A549 (cell line): Measurements from ENCODE around the gene GNG12. TPM values are rescaled to one million over a fixed set of nuclear protein-coding genes. Genes with fewer than 3 reads are reported as not detected.
A peak's percentile ranks its signal among the peaks of the same experiment; 100 is the strongest.

Source experiments
- ATAC-seq, 2 experiments: fragments of 200-7000 bp in 1 of 2; fragments of >200 bp in 1 of 2; cut with Nextera tagmentation in 1 of 2; cut with Tn5 transposase in 1 of 2; 3 replicates each; pipeline versions ENCODE4 v1.8.0 to v1.9.1; 2018 to 2020; ENCODE audit warnings: mild to moderate bottlenecking in 1 of 2, moderate library complexity in 1 of 2
- CTCF ChIA-PET: fragments of 300-600 bp; sonication (Branson Sonifier 250); formaldehyde crosslinking; extraction: SDS; loops from one replicate; lab custom pipeline; 2021; ENCODE audit warnings: antibody characterized with exemption, inconsistent platforms; lab: Yijun Ruan, JAX
- POLR2A ChIA-PET: fragments of 350-600 bp; formaldehyde crosslinking; extraction: SDS; loops from one replicate; lab custom pipeline; 2021; ENCODE audit warnings: antibody characterized with exemption, inconsistent platforms; lab: Yijun Ruan, JAX
- DNase-seq, 2 experiments: peaks; one replicate each; pipeline versions ENCODE4 v3.0.0 to v3.0.0-alpha.2; 2011 to 2016; ENCODE audit warnings: low read depth in 1 of 2, low spot score in 1 of 2
- FAIRE-seq: peaks from 2 replicates; lab custom pipeline; 2011; peaks lifted over from hg19 to GRCh38; lab: Jason Lieb, UNC
- H3K27ac ChIP-seq, 2 experiments: fragments of >200 bp; sonication (Bioruptor Twin); formaldehyde crosslinking; 3 replicates each; pipeline ENCODE4 v1.5.1; 2016 to 2017
- H3K4me1 ChIP-seq: fragments of >200 bp; sonication (Bioruptor Twin); formaldehyde crosslinking; 3 replicates; pipeline ENCODE4 v1.6.1; 2016
- H3K4me2 ChIP-seq: fragments of >200 bp; sonication (Bioruptor Twin); formaldehyde crosslinking; 3 replicates; pipeline ENCODE4 v1.6.1; 2016
- H3K4me3 ChIP-seq: fragments of >200 bp; sonication (Bioruptor Twin); formaldehyde crosslinking; 3 replicates; pipeline ENCODE4 v1.5.1; 2016
- H3K9me3 ChIP-seq: fragments of >200 bp; sonication (Bioruptor Twin); formaldehyde crosslinking; 3 replicates; pipeline ENCODE4 v1.6.1; 2016
- CBX2 ChIP-seq: fragments of 200-600 bp; sonication (generic); IDR thresholded peaks from 2 replicates; pipeline ENCODE4 v1.6.1; 2016; ENCODE audit warnings: low read depth, mild to moderate bottlenecking, borderline replicate concordance
- FOSL2 ChIP-seq, 2 experiments: fragments of 450-650 bp in 1 of 2; fragments of >200 bp in 1 of 2; sonication (Bioruptor Twin) in 1 of 2; formaldehyde crosslinking; IDR thresholded peaks; 2 replicates each; pipeline versions ENCODE4 v1.5.0 to v1.6.1; 2016 to 2020; ENCODE audit warnings: mild to moderate bottlenecking in 1 of 2, moderate library complexity in 1 of 2
- HOXB5 ChIP-seq: fragments of 250-450 bp; sonication (Bioruptor Pico); IDR thresholded peaks from 2 replicates; pipeline ENCODE4 v1.5.0; 2020; ENCODE audit warnings: mild to moderate bottlenecking, moderate library complexity
- JUN ChIP-seq, 2 experiments: fragments of >200 bp; sonication (Bioruptor Twin); formaldehyde crosslinking; IDR thresholded peaks; 2 replicates in 1 of 2; 3 replicates in 1 of 2; pipeline ENCODE4 v1.6.1; 2016 to 2017
- MYC ChIP-seq: IDR thresholded peaks from 2 replicates; pipeline ENCODE4 v1.6.1; 2012; ENCODE audit warnings: mild to moderate bottlenecking, inconsistent platforms, low read length, improper control_type of control experiment, borderline replicate concordance
- POLR2A ChIP-seq: IDR thresholded peaks from 2 replicates; pipeline ENCODE4 v1.6.1; 2012; ENCODE audit warnings: mild to moderate bottlenecking, low read length
- POLR2AphosphoS2 ChIP-seq: conservative IDR thresholded peaks from 2 replicates; pipeline ENCODE4 v1.6.1; 2012; ENCODE audit warnings: low read length, improper control_type of control experiment, inconsistent platforms
- RAD21 ChIP-seq, 2 experiments: fragments of >200 bp in 1 of 2; sonication (Bioruptor Twin) in 1 of 2; formaldehyde crosslinking in 1 of 2; IDR thresholded peaks in 1 of 2; conservative IDR thresholded peaks in 1 of 2; 2 replicates in 1 of 2; 3 replicates in 1 of 2; pipeline ENCODE4 v1.6.1; 2012 to 2018; ENCODE audit warnings: inconsistent platforms in 1 of 2
- RFX5 ChIP-seq: fragments of 450-650 bp; IDR thresholded peaks from 2 replicates; pipeline ENCODE4 v1.7.1; 2014; ENCODE audit warnings: antibody characterized with exemption, mild to moderate bottlenecking, moderate library complexity
- RNF2 ChIP-seq: fragments of 200-600 bp; sonication (generic); IDR thresholded peaks from 2 replicates; pipeline ENCODE4 v1.6.1; 2016; ENCODE audit warnings: low read depth, mild to moderate bottlenecking, antibody characterized with exemption, moderate library complexity, borderline replicate concordance
- SMC3 ChIP-seq: fragments of >200 bp; sonication (Bioruptor Twin); formaldehyde crosslinking; IDR thresholded peaks from 3 replicates; pipeline ENCODE4 v1.6.1; 2018; ENCODE audit warnings: inconsistent platforms
- TFCP2L1 ChIP-seq: fragments of 250-450 bp; sonication (Bioruptor Pico); IDR thresholded peaks from 2 replicates; pipeline ENCODE4 v1.5.0; 2021; ENCODE audit warnings: mild to moderate bottlenecking
- TP53 ChIP-seq: fragments of 250-450 bp; sonication (Bioruptor Pico); IDR thresholded peaks from 2 replicates; pipeline ENCODE4 v1.5.0; 2021; ENCODE audit warnings: mild to moderate bottlenecking, moderate library complexity
- ZSCAN20 ChIP-seq: fragments of 250-450 bp; sonication (Bioruptor Pico); IDR thresholded peaks from 2 replicates; pipeline ENCODE4 v1.8.0; 2022; ENCODE audit warnings: mild to moderate bottlenecking, moderate library complexity
- WGBS: methylation state at CpG from one replicate; pipeline ENCODE4 v1.1.6; 2017; ENCODE audit errors: missing lambda C conversion rate; 5-methylcytosine and 5-hydroxymethylcytosine counted together
- polyA plus RNA-seq, 4 experiments: library from polyadenylated mRNA; depleted of rRNA in 3 of 4; stranded (reverse); fragments of >200 nt; fragmentation: RNase III in 1 of 4; extraction: RNeasy Plus Mini Kit Qiagen cat#74134 plus additional on column Dnase treatment in 1 of 4; gene quantifications; 2 replicates in 3 of 4; 3 replicates in 1 of 4; pipeline ENCODE4 v1.2.3, GENCODE V29; 2011 to 2017
- TF ChIP-seq, protein P1 (sequence below): fragments of >200 bp; sonication (Bioruptor Twin); formaldehyde crosslinking; IDR thresholded peaks from 3 replicates; pipeline ENCODE4 v1.5.1; 2016
- TF ChIP-seq, protein P2 (sequence below): IDR thresholded peaks from 2 replicates; pipeline ENCODE4 v1.6.1; 2012
- TF ChIP-seq, protein P3 (sequence below): fragments of 450-650 bp; IDR thresholded peaks from 2 replicates; pipeline ENCODE4 v1.6.1; 2014; ENCODE audit warnings: antibody characterized with exemption
- TF ChIP-seq, protein P4 (sequence below): IDR thresholded peaks from 2 replicates; pipeline ENCODE4 v1.6.1; 2012; ENCODE audit warnings: low read depth, borderline replicate concordance
- TF ChIP-seq, protein P5 (sequence below): fragments of 150-350 bp; IDR thresholded peaks from 2 replicates; pipeline ENCODE4 v1.6.1; 2014; ENCODE audit warnings: low read depth, mild to moderate bottlenecking, low read length

The GNG12 gene
- polyA plus RNA-seq, 2 of the 4 experiments (the other 2 are of a cell fraction) = 91.8 to 132 TPM

DNA sequence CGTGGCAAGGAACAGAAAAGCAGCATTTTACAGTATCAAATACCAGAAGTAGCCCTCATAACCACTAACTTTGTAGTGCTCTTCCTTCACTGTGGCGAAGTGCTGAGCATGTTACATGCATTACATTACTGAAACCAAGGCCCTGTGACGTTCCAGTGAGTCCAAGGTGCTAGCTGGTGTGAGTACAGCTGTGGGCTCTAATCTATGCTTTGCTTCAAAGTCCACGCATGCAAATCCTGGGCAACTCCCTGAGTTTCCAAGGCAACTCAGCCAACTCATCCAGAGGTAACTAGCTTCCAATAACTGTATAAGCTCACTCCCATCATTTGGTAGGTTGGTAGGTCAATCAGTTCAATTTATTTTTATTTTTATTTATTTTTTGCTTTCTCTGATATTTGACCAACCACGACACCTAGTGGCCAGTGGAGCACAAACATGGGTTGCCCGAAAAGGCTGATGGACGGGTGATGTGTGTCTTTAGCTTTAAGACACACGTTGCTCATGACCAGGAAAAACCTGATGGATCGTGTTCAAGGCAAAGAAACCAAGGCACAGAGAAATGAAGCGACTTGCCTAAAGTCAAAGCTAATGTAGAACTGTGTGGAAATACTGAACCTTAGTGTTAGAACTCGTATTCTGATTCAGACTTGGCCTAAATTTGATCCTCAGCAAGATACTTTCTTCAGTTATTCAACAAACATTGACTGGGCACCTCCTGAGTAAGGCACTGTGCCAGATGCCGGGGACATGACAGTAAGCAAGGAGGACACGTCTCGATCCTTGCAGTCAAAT, 73.0 kb downstream of the GNG12 start:
- peaks cover 50% of the 10 kb centered on the region for H3K4me1 ChIP-seq
- ATAC-seq (peak; percentile 73 to 88; a peak in 5 of 6 replicates), FAIRE-seq (no peak)
- peak overlapping the region; percentile 68 to 75 for H3K27ac ChIP-seq
- peak overlapping the region; percentile 60 for H3K4me2 ChIP-seq
- TF ChIP-seq RAD21 (conservative IDR thresholded peaks at IDR 0.05 in 1 of 2, IDR thresholded peaks at IDR 0.05 in 1 of 2) = peak; percentile 78 to 87
- TF ChIP-seq, protein P1, sequence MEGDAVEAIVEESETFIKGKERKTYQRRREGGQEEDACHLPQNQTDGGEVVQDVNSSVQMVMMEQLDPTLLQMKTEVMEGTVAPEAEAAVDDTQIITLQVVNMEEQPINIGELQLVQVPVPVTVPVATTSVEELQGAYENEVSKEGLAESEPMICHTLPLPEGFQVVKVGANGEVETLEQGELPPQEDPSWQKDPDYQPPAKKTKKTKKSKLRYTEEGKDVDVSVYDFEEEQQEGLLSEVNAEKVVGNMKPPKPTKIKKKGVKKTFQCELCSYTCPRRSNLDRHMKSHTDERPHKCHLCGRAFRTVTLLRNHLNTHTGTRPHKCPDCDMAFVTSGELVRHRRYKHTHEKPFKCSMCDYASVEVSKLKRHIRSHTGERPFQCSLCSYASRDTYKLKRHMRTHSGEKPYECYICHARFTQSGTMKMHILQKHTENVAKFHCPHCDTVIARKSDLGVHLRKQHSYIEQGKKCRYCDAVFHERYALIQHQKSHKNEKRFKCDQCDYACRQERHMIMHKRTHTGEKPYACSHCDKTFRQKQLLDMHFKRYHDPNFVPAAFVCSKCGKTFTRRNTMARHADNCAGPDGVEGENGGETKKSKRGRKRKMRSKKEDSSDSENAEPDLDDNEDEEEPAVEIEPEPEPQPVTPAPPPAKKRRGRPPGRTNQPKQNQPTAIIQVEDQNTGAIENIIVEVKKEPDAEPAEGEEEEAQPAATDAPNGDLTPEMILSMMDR = peak; percentile 85
- TF ChIP-seq SMC3 = peak; percentile 85
- no peak for TF ChIP-seq TP53 (CRISPR knock-in tag)
- TF ChIP-seq, all 56 proteins: peak for 3
- WGBS = 16% methylated on average over 14 of the region's 14 CpGs
- POLR2A ChIA-PET = interaction anchor here (0.6 to 2.3 kb wide), 5 partner anchors 9 to 246 kb away, joined by 3 to 15 read pairs (median 3); partner anchors contain the start of gene GADD45A
- CTCF ChIA-PET = interaction anchor here (0.6 to 13.3 kb wide), 66 partner anchors 9 to 357 kb away, joined by 3 to 197 read pairs (median 4); partner anchors contain the start of gene GADD45A
- H3K4me3 ChIP-seq = no peak overlapping the region; the same call in 2 of the 3 replicates
- no peaks in the 10 kb centered on the region for H3K9me3 ChIP-seq
- DNase-seq = peak; percentile 59 to 62

DNA sequence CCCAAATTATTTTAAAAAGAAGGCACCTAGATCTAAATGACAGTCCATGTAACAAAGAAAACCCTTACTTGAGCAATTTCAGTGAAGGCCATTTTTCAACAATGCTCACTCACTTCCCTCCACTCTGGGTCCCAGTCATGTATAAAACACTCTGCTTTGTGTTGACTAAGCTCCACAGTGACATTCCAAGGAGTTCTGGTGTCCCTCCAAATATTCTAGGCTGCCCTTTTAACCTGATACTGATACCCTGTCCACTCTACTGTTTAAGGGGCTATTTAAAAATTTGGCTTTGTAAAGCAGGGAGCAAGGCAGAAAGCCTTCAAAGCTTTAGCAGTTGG, 73.6 kb downstream of the GNG12 start:
- no peak for FAIRE-seq
- H3K4me2 ChIP-seq = peak overlapping the region; percentile 60
- ChIA-PET POLR2A (interaction anchor here (0.7 to 2.3 kb wide), 3 partner anchors 8 to 74 kb away, joined by 3 to 15 read pairs (median 5); partner anchors contain the start of gene GADD45A), CTCF (interaction anchor here (0.8 to 13.3 kb wide), 44 partner anchors 9 to 357 kb away, joined by 3 to 197 read pairs (median 6); partner anchors contain the start of gene GADD45A)
- H3K9me3 ChIP-seq = no peaks in the 10 kb centered on the region
- no peak for DNase-seq
- peak overlapping the region; percentile 68 to 75 for H3K27ac ChIP-seq
- TF ChIP-seq RNF2 = no peak
- no peak for TF ChIP-seq ZSCAN20 (CRISPR knock-in tag)
- TF ChIP-seq SMC3 = no peak
- no peak for TF ChIP-seq CBX2
- no peak for TF ChIP-seq TFCP2L1 (CRISPR knock-in tag)
- TF ChIP-seq MYC = no peak
- TF ChIP-seq POLR2AphosphoS2 = no peak
- H3K4me1 ChIP-seq = peaks cover 44% of the 10 kb centered on the region
- ATAC-seq = peak in 1 of 2 experiments; percentile 25; a peak in 3 of 6 replicates
- H3K4me3 ChIP-seq = no peak overlapping the region

DNA sequence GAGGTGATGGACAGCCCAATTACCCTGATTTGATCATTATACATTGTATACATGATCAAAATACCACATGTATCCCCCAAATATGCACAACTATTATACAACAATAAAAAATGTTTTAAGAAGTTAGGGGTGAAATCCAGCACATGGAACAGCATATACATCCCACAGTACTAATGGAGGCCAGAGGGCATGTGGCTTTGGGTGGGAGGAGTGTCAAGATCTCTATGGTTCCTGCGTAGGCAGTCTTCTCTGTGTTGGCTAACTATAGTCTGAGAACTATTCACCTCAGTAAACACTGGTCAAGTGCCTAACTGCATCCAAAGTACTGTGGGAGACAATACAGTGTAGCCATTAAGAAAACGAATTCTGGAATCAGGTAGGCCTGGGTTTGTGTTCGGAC, 74.2 kb downstream of the GNG12 start:
- no peak for ATAC-seq
- 75% methylated on average over 3 of the region's 3 CpGs for WGBS
- no peak for FAIRE-seq
- H3K27ac ChIP-seq = peak overlapping the region; percentile 3 to 68; a peak in 1 of 6 replicates
- peaks cover 38% of the 10 kb centered on the region for H3K4me1 ChIP-seq
- no peaks in the 10 kb centered on the region for H3K9me3 ChIP-seq
- CTCF ChIA-PET = interaction anchor here (0.7 to 13.3 kb wide), 15 partner anchors 10 to 235 kb away, joined by 3 to 197 read pairs (median 10); no protein-coding TSS in a partner anchor
- H3K4me2 ChIP-seq = peak overlapping the region; percentile 60; the same call in 1 of the 3 replicates
- POLR2A ChIA-PET = interaction anchor here (0.9 to 2.3 kb wide), 3 partner anchors 9 to 74 kb away, joined by 3 to 15 read pairs (median 5); partner anchors contain the start of gene GADD45A
- H3K4me3 ChIP-seq = no peak overlapping the region
- no peak for DNase-seq
- TF ChIP-seq SMC3 (no peak), POLR2A (no peak), JUN (IDR thresholded peaks at IDR 0.05) (no peak), HOXB5 (CRISPR knock-in tag) (no peak), FOSL2 (IDR thresholded peaks at IDR 0.05) (no peak), FOSL2 (CRISPR knock-in tag; IDR thresholded peaks at IDR 0.05) (no peak), RFX5 (no peak)
- TF ChIP-seq, protein P2, sequence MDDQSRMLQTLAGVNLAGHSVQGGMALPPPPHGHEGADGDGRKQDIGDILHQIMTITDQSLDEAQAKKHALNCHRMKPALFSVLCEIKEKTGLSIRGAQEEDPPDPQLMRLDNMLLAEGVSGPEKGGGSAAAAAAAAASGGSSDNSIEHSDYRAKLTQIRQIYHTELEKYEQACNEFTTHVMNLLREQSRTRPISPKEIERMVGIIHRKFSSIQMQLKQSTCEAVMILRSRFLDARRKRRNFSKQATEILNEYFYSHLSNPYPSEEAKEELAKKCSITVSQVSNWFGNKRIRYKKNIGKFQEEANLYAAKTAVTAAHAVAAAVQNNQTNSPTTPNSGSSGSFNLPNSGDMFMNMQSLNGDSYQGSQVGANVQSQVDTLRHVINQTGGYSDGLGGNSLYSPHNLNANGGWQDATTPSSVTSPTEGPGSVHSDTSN = no peak
- TF ChIP-seq, protein P3, sequence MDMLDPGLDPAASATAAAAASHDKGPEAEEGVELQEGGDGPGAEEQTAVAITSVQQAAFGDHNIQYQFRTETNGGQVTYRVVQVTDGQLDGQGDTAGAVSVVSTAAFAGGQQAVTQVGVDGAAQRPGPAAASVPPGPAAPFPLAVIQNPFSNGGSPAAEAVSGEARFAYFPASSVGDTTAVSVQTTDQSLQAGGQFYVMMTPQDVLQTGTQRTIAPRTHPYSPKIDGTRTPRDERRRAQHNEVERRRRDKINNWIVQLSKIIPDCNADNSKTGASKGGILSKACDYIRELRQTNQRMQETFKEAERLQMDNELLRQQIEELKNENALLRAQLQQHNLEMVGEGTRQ = no peak
- TF ChIP-seq, protein P4, sequence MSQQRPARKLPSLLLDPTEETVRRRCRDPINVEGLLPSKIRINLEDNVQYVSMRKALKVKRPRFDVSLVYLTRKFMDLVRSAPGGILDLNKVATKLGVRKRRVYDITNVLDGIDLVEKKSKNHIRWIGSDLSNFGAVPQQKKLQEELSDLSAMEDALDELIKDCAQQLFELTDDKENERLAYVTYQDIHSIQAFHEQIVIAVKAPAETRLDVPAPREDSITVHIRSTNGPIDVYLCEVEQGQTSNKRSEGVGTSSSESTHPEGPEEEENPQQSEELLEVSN = no peak
- TF ChIP-seq, protein P5, sequence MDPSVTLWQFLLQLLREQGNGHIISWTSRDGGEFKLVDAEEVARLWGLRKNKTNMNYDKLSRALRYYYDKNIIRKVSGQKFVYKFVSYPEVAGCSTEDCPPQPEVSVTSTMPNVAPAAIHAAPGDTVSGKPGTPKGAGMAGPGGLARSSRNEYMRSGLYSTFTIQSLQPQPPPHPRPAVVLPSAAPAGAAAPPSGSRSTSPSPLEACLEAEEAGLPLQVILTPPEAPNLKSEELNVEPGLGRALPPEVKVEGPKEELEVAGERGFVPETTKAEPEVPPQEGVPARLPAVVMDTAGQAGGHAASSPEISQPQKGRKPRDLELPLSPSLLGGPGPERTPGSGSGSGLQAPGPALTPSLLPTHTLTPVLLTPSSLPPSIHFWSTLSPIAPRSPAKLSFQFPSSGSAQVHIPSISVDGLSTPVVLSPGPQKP = no peak
